Sigmoid colon (tissue), 7 donors: Measurements from ENCODE around the gene KCTD16. TPM values are rescaled to one million over a fixed set of nuclear protein-coding genes. Genes with fewer than 3 reads are reported as not detected.

ENCODE experiments used
- DNase-seq: peaks from one replicate; pipeline ENCODE4 v3.0.0-alpha.2; 2019
- H3K27ac ChIP-seq, 4 donors: fragments of 200-600 bp; sonication (generic); one replicate each; pipeline ENCODE4 v1.5.1; 2016 to 2019; ENCODE audit warnings: mild to moderate bottlenecking in 1 of 4
- H3K27me3 ChIP-seq, 3 donors: fragments of 200-600 bp; sonication (generic); one replicate each; pipeline ENCODE4 v1.5.1; 2019; ENCODE audit warnings: mild to moderate bottlenecking in 1 of 3
- H3K36me3 ChIP-seq, 4 donors: fragments of 200-600 bp; sonication (generic); one replicate each; pipeline ENCODE4 v1.5.1; 2016 to 2019
- H3K4me1 ChIP-seq, 4 donors: fragments of 200-600 bp; sonication (generic); one replicate each; pipeline ENCODE4 v1.5.1; 2017 to 2019
- H3K4me3 ChIP-seq, 4 donors: fragments of 200-600 bp; sonication (generic); one replicate each; pipeline ENCODE4 v1.5.1; 2017 to 2019; ENCODE audit warnings: mild to moderate bottlenecking in 2 of 4, moderate library complexity in 1 of 4
- H3K9me3 ChIP-seq, 4 donors: fragments of 200-600 bp in 3 of 4; sonication (generic) in 3 of 4; one replicate each; pipeline versions ENCODE4 v1.5.1 to v1.6.1; 2013 to 2019
- EP300 ChIP-seq, 4 donors: sonication (generic); formaldehyde crosslinking; IDR thresholded peaks; one replicate each; pipeline ENCODE4 v1.6.1; 2017; ENCODE audit warnings: antibody characterized with exemption in 4 of 4
- POLR2A ChIP-seq, 2 donors: fragments of 450-650 bp; IDR thresholded peaks; one replicate each; pipeline ENCODE4 v1.6.1; 2016; ENCODE audit warnings: antibody characterized with exemption in 2 of 2, mild to moderate bottlenecking in 2 of 2, moderate library complexity in 2 of 2
- POLR2AphosphoS5 ChIP-seq, 4 donors: sonication (generic); formaldehyde crosslinking; IDR thresholded peaks; one replicate each; pipeline ENCODE4 v1.6.1; 2017; ENCODE audit warnings: antibody characterized with exemption in 4 of 4
- WGBS, 2 donors: extraction: QIAGEN DNeasy Blood & Tissue Kit; methylation state at CpG; one replicate each; pipeline ENCODE4 v1.1.7; 2013; 5-methylcytosine and 5-hydroxymethylcytosine counted together
- intact Hi-C: fragments of 100-400 bp; cut with DNase I; formaldehyde crosslinking; loops from one replicate; pipeline ENCODE4 v1.15.1; 2023
- polyA plus RNA-seq, 3 donors: library from polyadenylated mRNA; stranded (reverse); fragments of 200-250 nt; gene quantifications; one replicate each; pipeline ENCODE4 v1.2.3, GENCODE V29; 2013
- total RNA-seq, 4 donors: library from RNA; depleted of rRNA; stranded (reverse); fragments of >200 nt; gene quantifications; one replicate each; pipeline ENCODE4 v1.1.0, GENCODE V29; 2016
- TF ChIP-seq, protein P1 (sequence below), 4 experiments: fragments of 450-650 bp in 3 of 4; fragments of 200-600 bp in 1 of 4; IDR thresholded peaks; one replicate each; pipeline ENCODE4 v1.5.1; 2016 to 2019; ENCODE audit warnings: antibody characterized with exemption in 4 of 4, mild to moderate bottlenecking in 3 of 4, moderate library complexity in 2 of 4
- donor health status: healthy with polysubstance abuse.
- donor health status: Bipolar disorder and iron deficiency.
- donor health status: healthy.

Gene KCTD16
- total and polyA plus RNA-seq, 7 donors = under 0.01 to 0.71 (median 0.16) TPM; not detected in 2

DNA sequence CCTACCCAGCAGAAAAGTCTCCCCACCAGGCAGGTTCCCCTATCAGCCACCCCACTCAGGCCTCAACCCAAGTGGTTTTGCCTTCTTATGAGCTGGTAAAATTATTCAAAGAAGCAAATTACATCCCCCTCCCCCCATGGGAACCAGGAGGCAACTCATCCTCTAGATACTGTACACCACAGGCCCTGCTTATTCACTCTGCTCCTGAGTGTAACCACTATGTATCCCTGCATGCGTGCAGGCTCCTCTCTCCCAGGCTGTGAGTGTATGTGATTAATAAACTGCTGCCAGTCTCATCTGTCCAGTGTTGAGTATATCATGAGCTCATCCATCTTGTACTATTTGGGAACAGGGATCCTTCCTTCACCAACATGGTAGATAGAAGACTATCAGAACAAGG is 8.6 kb downstream of the KCTD16 start:
- TF ChIP-seq POLR2A (IDR thresholded peaks at IDR 0.05) (no peak), POLR2AphosphoS5 (IDR thresholded peaks at IDR 0.05) (no peak), EP300 (IDR thresholded peaks at IDR 0.05) (no peak)
- TF ChIP-seq, protein P1, sequence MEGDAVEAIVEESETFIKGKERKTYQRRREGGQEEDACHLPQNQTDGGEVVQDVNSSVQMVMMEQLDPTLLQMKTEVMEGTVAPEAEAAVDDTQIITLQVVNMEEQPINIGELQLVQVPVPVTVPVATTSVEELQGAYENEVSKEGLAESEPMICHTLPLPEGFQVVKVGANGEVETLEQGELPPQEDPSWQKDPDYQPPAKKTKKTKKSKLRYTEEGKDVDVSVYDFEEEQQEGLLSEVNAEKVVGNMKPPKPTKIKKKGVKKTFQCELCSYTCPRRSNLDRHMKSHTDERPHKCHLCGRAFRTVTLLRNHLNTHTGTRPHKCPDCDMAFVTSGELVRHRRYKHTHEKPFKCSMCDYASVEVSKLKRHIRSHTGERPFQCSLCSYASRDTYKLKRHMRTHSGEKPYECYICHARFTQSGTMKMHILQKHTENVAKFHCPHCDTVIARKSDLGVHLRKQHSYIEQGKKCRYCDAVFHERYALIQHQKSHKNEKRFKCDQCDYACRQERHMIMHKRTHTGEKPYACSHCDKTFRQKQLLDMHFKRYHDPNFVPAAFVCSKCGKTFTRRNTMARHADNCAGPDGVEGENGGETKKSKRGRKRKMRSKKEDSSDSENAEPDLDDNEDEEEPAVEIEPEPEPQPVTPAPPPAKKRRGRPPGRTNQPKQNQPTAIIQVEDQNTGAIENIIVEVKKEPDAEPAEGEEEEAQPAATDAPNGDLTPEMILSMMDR (IDR thresholded peaks at IDR 0.05) = no peak
- Histone ChIP-seq H3K27ac (no peak overlapping the region), H3K27me3 (peaks cover 0 to 3% (median 0%) of the 10 kb centered on the region in 3 donors), H3K9me3 (no peaks in the 10 kb centered on the region), H3K4me1 (no peaks in the 10 kb centered on the region), H3K36me3 (no peaks in the 10 kb centered on the region), H3K4me3 (no peak overlapping the region)
- intact Hi-C loops = loop anchor here (10.0 kb wide), 1 partner anchor 774 kb away; the partner anchor contains the start of gene NR3C1
- no peak for DNase-seq
- WGBS, 2 donors = 94 to 100% methylated on average over 1 of the region's 1 CpG

DNA sequence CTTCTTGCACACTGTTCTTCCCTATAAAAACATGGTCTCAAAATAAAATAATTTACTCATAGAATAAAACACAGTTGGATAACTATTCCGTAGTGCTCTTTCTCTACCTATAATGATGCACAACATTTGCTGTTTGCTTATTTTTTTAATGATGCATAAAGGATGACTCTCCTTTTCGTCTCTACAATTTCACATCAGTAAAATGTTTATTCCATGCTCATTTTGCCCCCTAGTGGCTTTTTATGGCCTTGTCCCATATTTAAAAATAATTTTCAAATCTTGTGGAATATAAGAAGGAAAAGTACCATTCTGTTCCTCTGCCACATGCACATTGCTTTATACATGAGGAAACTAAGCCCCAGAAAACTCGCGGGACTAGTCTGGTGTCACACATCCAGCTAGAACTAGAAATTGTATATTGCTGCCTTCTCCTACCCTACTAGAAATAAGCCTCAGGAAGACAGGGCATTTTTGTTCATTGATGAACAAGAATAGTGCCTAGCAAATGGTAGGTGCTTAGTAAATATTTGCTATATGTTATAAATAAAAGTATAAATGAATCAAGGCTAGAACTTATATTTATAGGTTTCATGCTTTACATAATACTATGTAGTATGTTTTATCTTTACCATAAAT is 12.7 kb downstream of the KCTD16 start:
- 11 to 22% methylated on average over 4 of the region's 4 CpGs for WGBS, 2 donors
- intact Hi-C loops = no loop called here
- Histone ChIP-seq H3K36me3 (no peaks in the 10 kb centered on the region), H3K4me1 (peaks cover 0 to 11% (median 8%) of the 10 kb centered on the region in 4 donors), H3K4me3 (no peak overlapping the region), H3K27ac (no peak overlapping the region), H3K9me3 (no peaks in the 10 kb centered on the region), H3K27me3 (no peaks in the 10 kb centered on the region)
- no peak for DNase-seq
- no peak for TF ChIP-seq POLR2A (IDR thresholded peaks at IDR 0.05)
- TF ChIP-seq EP300 (IDR thresholded peaks at IDR 0.05) = no peak
- TF ChIP-seq POLR2AphosphoS5 (IDR thresholded peaks at IDR 0.05) = no peak
- TF ChIP-seq, protein P1 (IDR thresholded peaks at IDR 0.05) = peak in 3 of 4 experiments; percentile 31 to 70 (median 58)

DNA sequence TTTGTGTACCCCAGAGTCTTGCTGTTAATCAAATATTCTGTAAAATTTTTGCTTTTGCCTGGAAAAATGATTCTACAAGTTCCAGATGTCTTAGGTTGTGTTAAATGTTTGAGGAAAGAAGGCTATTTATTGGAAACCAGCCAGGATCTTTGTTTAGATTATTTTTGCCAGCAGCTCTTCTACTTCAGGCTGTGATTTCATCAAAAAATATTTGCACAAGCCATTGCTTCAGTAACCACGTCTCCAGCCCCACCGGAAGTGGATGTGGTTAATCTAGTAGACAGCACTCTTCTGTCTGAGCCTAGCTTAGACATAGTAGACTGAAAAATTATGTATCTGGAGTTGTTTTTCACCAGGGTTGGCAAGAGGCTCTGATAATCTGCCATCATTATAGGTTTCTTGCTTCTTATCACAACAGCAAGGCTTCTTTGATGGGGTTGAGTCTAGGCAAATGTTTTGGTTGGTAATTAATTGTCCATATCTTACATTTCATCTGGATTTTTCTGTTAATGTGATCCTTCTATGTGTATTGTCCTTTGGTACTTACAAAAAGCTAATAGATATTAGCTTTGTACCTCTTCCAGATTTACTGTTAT is 17.1 kb downstream of the KCTD16 start:
- peak; percentile 81 for DNase-seq
- Histone ChIP-seq H3K27ac (peak overlapping the region in 1 of 4 donors; percentile 37), H3K36me3 (no peaks in the 10 kb centered on the region), H3K4me1 (peaks cover 0 to 11% (median 8%) of the 10 kb centered on the region in 4 donors), H3K4me3 (no peak overlapping the region), H3K9me3 (no peaks in the 10 kb centered on the region), H3K27me3 (no peaks in the 10 kb centered on the region)
- intact Hi-C loops = no loop called here
- peak in 1 of 4 donors; percentile 8 for TF ChIP-seq POLR2AphosphoS5 (IDR thresholded peaks at IDR 0.05)
- no peak for TF ChIP-seq EP300 (IDR thresholded peaks at IDR 0.05)
- no peak for TF ChIP-seq POLR2A (IDR thresholded peaks at IDR 0.05)
- TF ChIP-seq, protein P1 (IDR thresholded peaks at IDR 0.05) = no peak
- WGBS, 2 donors = 21 to 28% methylated on average over 2 of the region's 2 CpGs

DNA sequence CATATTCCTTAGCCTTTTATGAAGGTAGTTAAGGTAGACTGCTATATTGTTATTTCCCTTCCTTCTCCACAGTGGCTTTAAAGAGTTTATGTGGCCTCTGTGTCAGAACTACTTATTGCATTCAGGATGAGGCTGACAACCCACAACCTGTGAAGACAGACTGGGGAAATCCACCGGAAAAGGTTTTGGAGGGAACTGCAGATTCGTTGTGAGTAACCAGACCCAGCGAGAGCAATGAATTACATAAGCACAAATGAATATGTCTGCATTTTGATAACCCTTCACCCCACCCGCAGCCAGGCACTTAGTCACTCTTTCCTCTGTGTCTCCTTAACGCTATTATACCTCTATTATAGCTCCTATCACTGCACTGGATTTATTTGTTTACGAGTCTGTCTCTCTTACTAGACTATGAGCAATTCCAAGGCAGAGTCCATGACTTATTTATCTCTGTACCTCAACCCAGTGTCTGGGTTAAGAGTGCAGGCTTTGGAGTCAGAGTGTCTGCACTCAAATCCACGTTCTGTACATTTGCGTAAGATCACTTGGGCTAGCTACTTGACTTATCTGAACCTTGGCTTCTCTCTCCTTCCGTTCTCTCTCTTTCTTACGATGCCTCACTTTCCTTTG is 19.2 kb downstream of the KCTD16 start:
- no peaks in the 10 kb centered on the region for H3K36me3 ChIP-seq
- H3K27ac ChIP-seq = no peak overlapping the region
- intact Hi-C loops = no loop called here
- 29 to 47% methylated on average over 10 of the region's 10 CpGs for WGBS, 2 donors
- no peaks in the 10 kb centered on the region for H3K9me3 ChIP-seq
- H3K27me3 ChIP-seq = no peaks in the 10 kb centered on the region
- DNase-seq = no peak
- H3K4me3 ChIP-seq = no peak overlapping the region
- peaks cover 0 to 11% (median 8%) of the 10 kb centered on the region in 4 donors for H3K4me1 ChIP-seq
- no peak for TF ChIP-seq POLR2A (IDR thresholded peaks at IDR 0.05)
- TF ChIP-seq EP300 (IDR thresholded peaks at IDR 0.05) = no peak
- TF ChIP-seq POLR2AphosphoS5 (IDR thresholded peaks at IDR 0.05) = no peak
- TF ChIP-seq, protein P1 (IDR thresholded peaks at IDR 0.05) = no peak
